Body of pancreas (tissue), 4 donors: ENCODE results near the gene GPRC5B. TPM values are rescaled to one million over a fixed set of nuclear protein-coding genes. Genes with fewer than 3 reads are reported as not detected.

Experiments used
- ATAC-seq: fragments of 150-250 bp; one replicate; pipeline ENCODE4 v1.9.1; 2016
- DNase-seq, 4 donors: peaks; one replicate each; pipeline ENCODE4 v3.0.0-alpha.2; 2019
- H3K27ac ChIP-seq, 4 donors: fragments of 200-600 bp; sonication (generic); 1 replicate in 3 of 4; 2 replicates in 1 of 4; pipeline versions ENCODE4 v1.5.1 to v1.6.1; 2016 to 2019; ENCODE audit warnings: mild to moderate bottlenecking in 1 of 4, mixed read lengths in 1 of 4, moderate library complexity in 1 of 4
- H3K27me3 ChIP-seq, 2 donors: fragments of 200-600 bp; sonication (generic); one replicate each; pipeline ENCODE4 v1.6.0; 2016; ENCODE audit warnings: mild to moderate bottlenecking in 1 of 2
- H3K36me3 ChIP-seq, 2 donors: fragments of 200-600 bp; sonication (generic); replicated peaks in 1 of 2; 2 replicates each; pipeline ENCODE4 v1.5.1; 2016; ENCODE audit warnings: low read depth in 2 of 2; ENCODE audit not compliant: insufficient read depth in 1 of 2
- H3K4me1 ChIP-seq: fragments of 200-600 bp; sonication (generic); one replicate; pipeline ENCODE4 v1.6.0; 2016
- H3K4me3 ChIP-seq, 2 donors: fragments of 200-600 bp; sonication (generic); 1 replicate in 1 of 2; 2 replicates in 1 of 2; pipeline ENCODE4 v1.5.1; 2016 to 2019
- H3K9me3 ChIP-seq, 3 donors: fragments of 200-600 bp; sonication (generic); 1 replicate in 2 of 3; 2 replicates in 1 of 3; pipeline ENCODE4 v1.5.1; 2016
- POLR2A ChIP-seq, 3 donors: fragments of 450-650 bp; IDR thresholded peaks; one replicate each; pipeline ENCODE4 v1.6.1; 2016; ENCODE audit warnings: antibody characterized with exemption in 3 of 3, mild to moderate bottlenecking in 2 of 3
- WGBS, 2 donors: methylation state at CpG; one replicate each; pipeline ENCODE4 v1.1.5; 2017; 5-methylcytosine and 5-hydroxymethylcytosine counted together
- intact Hi-C: fragments of 100-400 bp; cut with DNase I; formaldehyde crosslinking; loops from one replicate; pipeline ENCODE4 v1.15.1; 2023
- total RNA-seq, 2 donors: library from RNA; depleted of rRNA; stranded (reverse); fragments of >200 nt; gene quantifications; one replicate each; pipeline ENCODE4 v1.1.0, GENCODE V29; 2016
- TF ChIP-seq, protein P1 (sequence below), 7 experiments: fragments of 450-650 bp in 4 of 7; fragments of 200-600 bp in 3 of 7; sonication (generic) in 3 of 7; IDR thresholded peaks; one replicate each; pipeline ENCODE4 v1.5.1; 2016 to 2019; ENCODE audit warnings: antibody characterized with exemption in 7 of 7

Gene GPRC5B
- total RNA-seq, 2 donors from 2014 or later = 27.7 to 31.6 TPM

DNA sequence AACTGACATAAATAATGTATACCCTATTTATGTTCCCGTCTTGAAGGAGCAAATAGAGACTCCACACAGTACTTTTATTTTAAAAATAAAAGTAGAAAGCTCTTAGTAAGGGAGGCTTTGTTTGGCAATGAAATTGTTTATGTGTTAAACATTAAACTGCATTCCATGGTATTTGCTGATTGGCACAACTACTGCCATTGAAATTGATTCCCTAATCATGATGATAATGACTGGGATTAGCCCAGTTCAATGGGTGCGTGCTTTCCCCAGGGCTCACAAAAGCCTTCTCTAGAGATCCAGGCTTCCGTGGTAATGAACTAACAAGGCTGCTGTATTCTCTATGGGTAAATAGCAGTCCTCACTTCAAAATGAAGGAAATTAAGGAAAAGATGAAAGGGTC lies 67.5 kb downstream of the GPRC5B start:
- intact Hi-C loops = no loop called here
- Histone ChIP-seq H3K36me3 (no peaks in the 10 kb centered on the region), H3K9me3 (no peaks in the 10 kb centered on the region), H3K4me3 (no peak overlapping the region), H3K27ac (peak overlapping the region in 3 of 4 donors; percentile 15 to 55 (median 44)), H3K27me3 (no peaks in the 10 kb centered on the region), H3K4me1 (peaks cover 17% of the 10 kb centered on the region)
- ATAC-seq (peak; percentile 55), DNase-seq (no peak)
- WGBS, 2 donors = 20 to 23% methylated on average over 3 of the region's 3 CpGs
- no peak for TF ChIP-seq POLR2A (IDR thresholded peaks at IDR 0.05)
- TF ChIP-seq, protein P1, sequence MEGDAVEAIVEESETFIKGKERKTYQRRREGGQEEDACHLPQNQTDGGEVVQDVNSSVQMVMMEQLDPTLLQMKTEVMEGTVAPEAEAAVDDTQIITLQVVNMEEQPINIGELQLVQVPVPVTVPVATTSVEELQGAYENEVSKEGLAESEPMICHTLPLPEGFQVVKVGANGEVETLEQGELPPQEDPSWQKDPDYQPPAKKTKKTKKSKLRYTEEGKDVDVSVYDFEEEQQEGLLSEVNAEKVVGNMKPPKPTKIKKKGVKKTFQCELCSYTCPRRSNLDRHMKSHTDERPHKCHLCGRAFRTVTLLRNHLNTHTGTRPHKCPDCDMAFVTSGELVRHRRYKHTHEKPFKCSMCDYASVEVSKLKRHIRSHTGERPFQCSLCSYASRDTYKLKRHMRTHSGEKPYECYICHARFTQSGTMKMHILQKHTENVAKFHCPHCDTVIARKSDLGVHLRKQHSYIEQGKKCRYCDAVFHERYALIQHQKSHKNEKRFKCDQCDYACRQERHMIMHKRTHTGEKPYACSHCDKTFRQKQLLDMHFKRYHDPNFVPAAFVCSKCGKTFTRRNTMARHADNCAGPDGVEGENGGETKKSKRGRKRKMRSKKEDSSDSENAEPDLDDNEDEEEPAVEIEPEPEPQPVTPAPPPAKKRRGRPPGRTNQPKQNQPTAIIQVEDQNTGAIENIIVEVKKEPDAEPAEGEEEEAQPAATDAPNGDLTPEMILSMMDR (IDR thresholded peaks at IDR 0.05) = no peak

DNA sequence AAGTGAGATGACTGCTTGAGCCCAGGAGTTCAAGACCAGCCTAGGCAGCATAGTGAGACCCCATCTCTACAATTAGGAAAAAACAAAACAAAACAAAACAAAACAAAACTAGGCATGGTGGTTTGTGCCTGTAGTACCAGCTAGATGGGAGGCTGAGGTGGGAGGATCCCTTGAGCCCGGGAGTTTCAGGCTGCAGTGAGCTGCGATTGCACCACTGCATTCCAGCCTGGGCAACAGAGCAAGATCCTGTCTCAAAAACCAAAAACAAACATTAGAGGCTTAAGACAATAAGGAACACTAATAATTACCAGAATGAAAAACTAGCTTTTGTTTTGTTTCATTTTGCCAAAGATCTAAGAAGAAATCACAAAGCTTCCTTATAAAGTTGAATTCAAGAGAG lies 69.2 kb downstream of the GPRC5B start:
- H3K4me1 ChIP-seq = peaks cover 34% of the 10 kb centered on the region

DNA sequence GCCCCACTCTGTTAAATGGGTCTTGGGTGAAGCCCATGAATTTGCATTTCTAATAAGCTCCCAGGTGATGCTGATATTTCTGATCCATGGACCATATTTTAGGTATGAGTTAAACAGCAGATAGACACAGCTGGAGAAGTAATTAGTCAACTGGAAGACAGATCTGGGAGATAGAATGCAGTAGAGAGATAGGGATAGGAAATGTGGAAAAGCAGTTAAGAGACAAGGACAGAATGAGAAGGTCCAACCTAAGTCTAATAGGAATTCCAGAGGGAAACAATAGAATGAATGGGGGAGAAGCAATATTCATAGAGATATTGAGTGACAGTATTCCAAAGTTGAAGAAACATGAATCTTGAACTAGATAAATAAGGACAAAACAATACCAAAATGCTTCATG lies 71.7 kb downstream of the GPRC5B start:
- Histone ChIP-seq H3K4me3 (no peak overlapping the region), H3K27me3 (no peaks in the 10 kb centered on the region), H3K9me3 (no peaks in the 10 kb centered on the region), H3K36me3 (no peaks in the 10 kb centered on the region), H3K27ac (peak overlapping the region in 3 of 4 donors; percentile 84 to 94 (median 88)), H3K4me1 (peaks cover 58% of the 10 kb centered on the region)
- TF ChIP-seq, protein P1 (IDR thresholded peaks at IDR 0.05) = no peak
- TF ChIP-seq POLR2A (IDR thresholded peaks at IDR 0.05) = no peak
- DNase-seq (no peak), ATAC-seq (no peak)
- intact Hi-C loops = no loop called here

More for the DNA sequence above, 69.2 kb downstream of the GPRC5B start:
- no peak for ATAC-seq
- Histone ChIP-seq H3K27ac (peak overlapping the region in 1 of 4 donors; percentile 31), H3K9me3 (no peaks in the 10 kb centered on the region), H3K36me3 (no peaks in the 10 kb centered on the region), H3K27me3 (no peaks in the 10 kb centered on the region), H3K4me3 (no peak overlapping the region)
- 58 to 71% methylated on average over 2 of the region's 2 CpGs for WGBS, 2 donors
- no peak for DNase-seq
- no peak for TF ChIP-seq POLR2A (IDR thresholded peaks at IDR 0.05)
- TF ChIP-seq, protein P1 (IDR thresholded peaks at IDR 0.05) = no peak
- intact Hi-C loops = no loop called here

DNA sequence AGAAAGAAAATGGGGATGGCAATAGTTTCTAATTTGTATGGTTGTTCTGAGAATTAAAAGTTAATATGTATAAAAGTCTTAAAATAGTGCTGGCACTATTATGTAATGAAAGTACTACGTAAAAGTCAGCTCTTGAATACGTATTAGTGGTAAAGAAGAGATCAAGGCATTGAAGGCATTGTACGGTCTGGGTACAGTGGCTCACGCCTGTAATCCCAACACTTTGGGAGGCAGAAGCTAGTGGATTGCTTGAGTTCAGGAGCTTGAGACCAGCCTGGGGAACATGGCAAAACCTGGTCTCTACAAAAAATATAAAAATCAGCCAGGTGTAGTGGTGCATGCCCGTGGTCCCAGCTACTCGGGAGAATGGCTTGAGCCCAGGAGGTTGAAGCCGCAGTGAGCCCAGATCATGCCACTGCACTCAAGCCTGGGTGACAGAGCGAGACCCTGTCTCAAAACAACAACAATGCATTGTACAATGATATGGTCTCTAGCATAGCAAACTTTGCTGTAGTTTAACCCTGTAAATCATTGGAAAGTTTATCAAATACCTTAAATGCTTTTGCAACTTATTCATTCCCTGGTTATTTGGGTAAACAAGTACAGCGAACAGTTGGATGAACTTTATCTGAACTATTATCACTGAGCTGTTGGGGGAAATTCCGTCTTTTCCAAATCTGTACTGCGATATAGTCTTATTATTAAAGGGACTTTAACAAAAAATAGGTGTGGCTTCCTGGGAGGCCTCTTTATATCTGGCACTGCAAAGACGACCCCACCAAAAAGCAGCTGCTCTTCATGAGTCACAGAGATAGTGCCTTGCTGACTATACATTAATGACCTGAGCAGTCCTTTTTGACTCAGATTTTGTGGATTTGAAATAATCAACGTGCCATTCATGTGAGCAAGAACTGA lies 73.6 kb downstream of the GPRC5B start:
- ATAC-seq = peak; percentile 39
- intact Hi-C loops = no loop called here
- 52 to 53% methylated on average over 13 of the region's 13 CpGs for WGBS, 2 donors
- Histone ChIP-seq H3K4me3 (no peak overlapping the region), H3K4me1 (peaks cover 60% of the 10 kb centered on the region), H3K27ac (peak overlapping the region; percentile 28 to 94 (median 86)), H3K36me3 (no peaks in the 10 kb centered on the region), H3K27me3 (no peaks in the 10 kb centered on the region), H3K9me3 (no peaks in the 10 kb centered on the region)
- TF ChIP-seq POLR2A (IDR thresholded peaks at IDR 0.05) = peak in 2 of 3 donors; percentile 31 to 40
- TF ChIP-seq, protein P1 (IDR thresholded peaks at IDR 0.05) = no peak
- DNase-seq = no peak
